Uterus (tissue), 2 donors: ENCODE results near the gene SRCAP.

ENCODE experiments used
- CTCF ChIP-seq, 4 experiments: fragments of 200-600 bp in 2 of 4; fragments of 450-650 bp in 2 of 4; sonication (generic) in 2 of 4; IDR thresholded peaks; one replicate each; pipeline ENCODE4 v1.5.1; 2016 to 2019; ENCODE audit warnings: antibody characterized with exemption in 4 of 4, mild to moderate bottlenecking in 2 of 4, moderate library complexity in 1 of 4
- POLR2A ChIP-seq, 2 donors: fragments of 450-650 bp; IDR thresholded peaks; one replicate each; pipeline ENCODE4 v1.6.1; 2016; ENCODE audit warnings: antibody characterized with exemption in 2 of 2, mild to moderate bottlenecking in 1 of 2, moderate library complexity in 1 of 2

GRCh38 chr16:30769379-30770089 lies 70.6 kb downstream of the SRCAP start:
- no peak for TF ChIP-seq CTCF (IDR thresholded peaks at IDR 0.05)
- TF ChIP-seq POLR2A (IDR thresholded peaks at IDR 0.05) = no peak
